Endothelial cell of umbilical vein (primary cell): ENCODE measurements around the gene SULT4A1. TPM values are rescaled to one million over a fixed set of nuclear protein-coding genes. Genes with fewer than 3 reads are reported as not detected.
A peak's percentile ranks its signal among the peaks of the same experiment; 100 is the strongest.
"Not testable (repeated sequence)": the region's sequence is repeated elsewhere in the genome, so short reads cannot be mapped to it uniquely, and the experiment has no call there.

Experiments
- BruUV-seq: library from RNA; stranded (reverse); fragments of 400-500 nt; replicated peaks from 2 replicates; lab custom pipeline; 2021; lab: Mats Ljungman, UMichigan
- CTCF ChIA-PET: fragments of 300-600, 350-600 bp; sonication (Branson Sonifier 250); formaldehyde crosslinking; loops from one replicate; lab custom pipeline; 2021; ENCODE audit warnings: antibody characterized with exemption, inconsistent platforms; lab: Charles Lee
- POLR2A ChIA-PET: fragments of 300-600, 350-600 bp; sonication (Branson Sonifier 250); formaldehyde crosslinking; loops from one replicate; lab custom pipeline; 2021; ENCODE audit warnings: antibody characterized with exemption, inconsistent platforms; lab: Charles Lee
- DNase-seq: peaks from one replicate; pipeline ENCODE4 v3.0.0-alpha.2; 2011; ENCODE audit warnings: low read depth, low spot score
- FAIRE-seq: peaks from 2 replicates; lab custom pipeline; 2011; peaks lifted over from hg19 to GRCh38; lab: Jason Lieb, UNC
- H2AFZ ChIP-seq: 2 replicates; pipeline ENCODE4 v1.6.0; 2012; ENCODE audit warnings: low read depth, low read length, control low read depth, inconsistent platforms
- H3K27ac ChIP-seq: 2 replicates; pipeline ENCODE4 v1.5.1; 2011; ENCODE audit warnings: low read depth, mild to moderate bottlenecking, control low read depth, low read length, moderate library complexity; ENCODE audit not compliant: insufficient read depth
- H3K27me3 ChIP-seq, 2 experiments: 2 replicates each; pipeline versions ENCODE4 v1.6.0 to v1.6.1; 2011; ENCODE audit warnings: low read length in 2 of 2, mixed read lengths in 1 of 2; ENCODE audit not compliant: control insufficient read depth in 2 of 2, insufficient read depth in 2 of 2
- H3K36me3 ChIP-seq, 2 experiments: 2 replicates in 1 of 2; 3 replicates in 1 of 2; pipeline ENCODE4 v1.5.1; 2011; ENCODE audit warnings: low read length in 2 of 2, mild to moderate bottlenecking in 1 of 2, moderate library complexity in 1 of 2; ENCODE audit not compliant: control insufficient read depth in 2 of 2, insufficient read depth in 2 of 2; ENCODE audit errors: extremely low read depth in 1 of 2
- H3K4me1 ChIP-seq: 3 replicates; pipeline ENCODE4 v1.5.1; 2011; ENCODE audit warnings: mild to moderate bottlenecking, low read length; ENCODE audit not compliant: control insufficient read depth, insufficient read depth; ENCODE audit errors: extremely low read depth
- H3K4me2 ChIP-seq: 2 replicates; pipeline ENCODE4 v1.6.1; 2011; ENCODE audit warnings: low read length, control low read depth, mixed read lengths; ENCODE audit not compliant: insufficient read depth
- H3K4me3 ChIP-seq, 3 experiments: fragments of 200-600 bp in 1 of 3; sonication (generic), shearing (Covaris generic) in 1 of 3; replicated peaks in 1 of 3; 2 replicates each; pipeline ENCODE4 v1.5.1; 2011 to 2016; ENCODE audit warnings: control low read depth in 3 of 3, low read length in 3 of 3, mild to moderate bottlenecking in 2 of 3, inconsistent platforms in 1 of 3, low read depth in 1 of 3, moderate library complexity in 1 of 3; ENCODE audit not compliant: insufficient read depth in 1 of 3
- H3K79me2 ChIP-seq: 2 replicates; pipeline ENCODE4 v1.6.0; 2012; ENCODE audit warnings: low read length, inconsistent platforms; ENCODE audit not compliant: control insufficient read depth, insufficient read depth
- H3K9ac ChIP-seq: replicated peaks from 2 replicates; pipeline ENCODE3; 2011; ENCODE audit warnings: low read length, control low read depth; ENCODE audit not compliant: insufficient read depth; ENCODE audit errors: extremely low read depth
- H3K9me1 ChIP-seq: replicated peaks from 3 replicates; pipeline ENCODE4 v1.6.0; 2011; ENCODE audit warnings: mild to moderate bottlenecking, low read length; ENCODE audit not compliant: control insufficient read depth, insufficient read depth; ENCODE audit errors: extremely low read depth
- H3K9me3 ChIP-seq: replicated peaks from 2 replicates; pipeline ENCODE4 v1.5.1; 2012; ENCODE audit warnings: low read length, inconsistent platforms; ENCODE audit not compliant: control insufficient read depth, insufficient read depth
- H4K20me1 ChIP-seq: replicated peaks from 2 replicates; pipeline ENCODE3; 2011; ENCODE audit warnings: mild to moderate bottlenecking, low read length; ENCODE audit not compliant: control insufficient read depth, insufficient read depth; ENCODE audit errors: extremely low read depth
- CTCF ChIP-seq, 2 donors: IDR thresholded peaks; 1 replicate in 1 of 2; 2 replicates in 1 of 2; pipeline ENCODE4 v1.5.1; 2011; ENCODE audit warnings: low read length in 2 of 2, mild to moderate bottlenecking in 2 of 2, moderate library complexity in 2 of 2, control low read depth in 1 of 2, inconsistent platforms in 1 of 2, low read depth in 1 of 2; ENCODE audit not compliant: insufficient read depth in 1 of 2; ENCODE audit errors: extremely low read depth in 1 of 2
- dilution Hi-C: fragments of 300-500 bp; cut with MboI; formaldehyde crosslinking; loops from one replicate; pipeline ENCODE4 v1.15.0; 2019; ENCODE audit warnings: low sequenced_read_pairs; ENCODE audit not compliant: extremely low pct_ligation_motif_present
- intact Hi-C: fragments of 100-400 bp; cut with micrococcal nuclease; formaldehyde crosslinking; loops from one replicate; pipeline ENCODE4 v1.10.0; 2022
- polyA plus RNA-seq, 4 experiments: library from polyadenylated mRNA; depleted of rRNA in 3 of 4; stranded (reverse) in 3 of 4; unstranded in 1 of 4; fragments of >200 nt; gene quantifications; 2 replicates each; pipeline versions ENCODE4 v1.2.1 to v1.2.3, GENCODE V29; 2011 to 2012; ENCODE audit warnings: missing spikeins in 1 of 4
- total RNA-seq: library from RNA; stranded (reverse); gene quantifications from 2 replicates; pipeline ENCODE4 v1.2.3, GENCODE V29; 2021

Gene SULT4A1
- total and polyA plus RNA-seq, 2 donors (not counting 3 experiments of a cell fraction or from before 2014, with no cell fraction given) = 0.48 TPM; not detected in 1

- FAIRE-seq, H3K27me3 ChIP-seq, H3K4me3 ChIP-seq, H3K4me2 ChIP-seq, H3K27ac ChIP-seq, H4K20me1 ChIP-seq, H3K4me1 ChIP-seq, dilution Hi-C loops, BruUV-seq, intact Hi-C loops, H3K9me1 ChIP-seq, H2AFZ ChIP-seq, H3K9me3 ChIP-seq, H3K79me2 ChIP-seq, POLR2A ChIA-PET, H3K9ac ChIP-seq, DNase-seq, H3K36me3 ChIP-seq: not testable (repeated sequence)
- peak in 1 of 2 donors; percentile 13 for TF ChIP-seq CTCF (IDR thresholded peaks at IDR 0.05; ENCODE audit: extremely low read depth in 1 of 2, insufficient read depth in 1 of 2, low read depth in 1 of 2, low read length in 2 of 2)
- CTCF ChIA-PET = interaction anchor here (1.5 to 1.9 kb wide), 2 partner anchors 21 to 27 kb away, joined by 3 to 12 read pairs; no protein-coding TSS in a partner anchor
Observed at GRCh38 chr22:43904412-43904811, 42.1 kb upstream of the SULT4A1 start.

- H3K27me3 ChIP-seq, intact Hi-C loops, H3K27ac ChIP-seq, dilution Hi-C loops, H3K79me2 ChIP-seq, DNase-seq, H3K36me3 ChIP-seq, POLR2A ChIA-PET, FAIRE-seq, BruUV-seq, H3K9me3 ChIP-seq, H3K9ac ChIP-seq, H3K4me3 ChIP-seq, H4K20me1 ChIP-seq, H3K9me1 ChIP-seq, H2AFZ ChIP-seq, H3K4me1 ChIP-seq, H3K4me2 ChIP-seq: not testable (repeated sequence)
- CTCF ChIA-PET = interaction anchor here (0.9 to 1.9 kb wide), 4 partner anchors 18 to 43 kb away, joined by 3 to 12 read pairs (median 4); no protein-coding TSS in a partner anchor
Observed at GRCh38 chr22:43903033-43903432, 40.7 kb upstream of the SULT4A1 start.
